Measurements from ENCODE around the gene BBX. TPM values are rescaled to one million over a fixed set of nuclear protein-coding genes. Genes with fewer than 3 reads are reported as not detected.
A peak's percentile ranks its signal among the peaks of the same experiment; 100 is the strongest.

Gene BBX
- total RNA-seq, 4 donors from 2014 or later = 73.0 to 216 (median 106) TPM

- H3K27ac ChIP-seq = no peak overlapping the region
- DNase-seq = no peak
- H3K9me3 ChIP-seq = no peaks in the 10 kb centered on the region
- no peak for TF ChIP-seq POLR2A (IDR thresholded peaks at IDR 0.05)
- TF ChIP-seq CTCF (IDR thresholded peaks at IDR 0.05) = no peak
- H3K36me3 ChIP-seq = peaks cover 0 to 6% of the 10 kb centered on the region in 2 donors
- intact Hi-C loops (cut with DNase I) = no loop called here
- WGBS, 2 donors = 89 to 94% methylated on average over 7 of the region's 7 CpGs
- H3K4me1 ChIP-seq = peaks cover 10 to 13% of the 10 kb centered on the region in 2 donors
- no peak overlapping the region for H3K4me3 ChIP-seq (replicated peaks in 1 of 3)
- no peaks in the 10 kb centered on the region for H3K27me3 ChIP-seq
Measured at GRCh38 chr3:107791450-107791849, 268.7 kb downstream of the BBX start.

GRCh38 chr3:107794664-107795443 lies 272.1 kb downstream of the BBX start:
- H3K4me3 ChIP-seq (replicated peaks in 1 of 3) = no peak overlapping the region
- H3K9me3 ChIP-seq = no peaks in the 10 kb centered on the region
- intact Hi-C loops (cut with DNase I) = no loop called here
- H3K27ac ChIP-seq = no peak overlapping the region
- no peaks in the 10 kb centered on the region for H3K27me3 ChIP-seq
- peaks cover 5 to 13% of the 10 kb centered on the region in 2 donors for H3K36me3 ChIP-seq
- no peak for DNase-seq
- H3K4me1 ChIP-seq = peaks cover 16 to 20% of the 10 kb centered on the region in 2 donors
- TF ChIP-seq POLR2A (IDR thresholded peaks at IDR 0.05) (no peak), CTCF (IDR thresholded peaks at IDR 0.05) (peak in 1 of 6 experiments; percentile 8)
- WGBS, 2 donors = 79 to 90% methylated on average over 8 of the region's 8 CpGs

- H3K36me3 ChIP-seq = peaks cover 5 to 10% of the 10 kb centered on the region in 2 donors
- peaks cover 16 to 20% of the 10 kb centered on the region in 2 donors for H3K4me1 ChIP-seq
- DNase-seq = no peak
- H3K4me3 ChIP-seq (replicated peaks in 1 of 3) = no peak overlapping the region
- WGBS, 2 donors = 91 to 93% methylated on average over 3 of the region's 3 CpGs
- intact Hi-C loops (cut with DNase I) = no loop called here
- H3K9me3 ChIP-seq = no peaks in the 10 kb centered on the region
- no peak overlapping the region for H3K27ac ChIP-seq
- TF ChIP-seq CTCF (IDR thresholded peaks at IDR 0.05) (no peak), POLR2A (IDR thresholded peaks at IDR 0.05) (no peak)
- H3K27me3 ChIP-seq = no peaks in the 10 kb centered on the region
Measured at GRCh38 chr3:107795514-107796094, 272.8 kb downstream of the BBX start.

DNA sequence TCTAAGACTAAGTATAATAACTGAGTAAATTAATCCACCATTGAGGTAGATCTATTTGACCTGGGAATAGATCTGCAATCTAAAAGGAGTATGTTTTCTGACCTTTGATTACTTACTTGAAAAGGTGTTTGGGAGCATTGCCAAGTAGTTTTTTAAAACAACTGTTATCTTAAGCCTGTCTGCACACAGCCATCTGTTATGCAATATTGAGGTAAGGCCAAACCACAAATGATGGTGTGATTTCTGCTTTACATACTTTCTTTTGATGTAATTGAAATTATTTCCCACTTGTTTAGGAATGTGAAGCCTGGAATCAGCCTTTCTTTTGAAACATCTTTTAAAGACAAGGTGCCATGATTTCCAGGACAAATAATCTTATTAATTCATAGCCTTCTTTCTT lies 274.0 kb downstream of the BBX start:
- H3K4me1 ChIP-seq = peaks cover 16 to 20% of the 10 kb centered on the region in 2 donors

More for the DNA sequence above, 274.0 kb downstream of the BBX start:
- TF ChIP-seq CTCF (IDR thresholded peaks at IDR 0.05) = no peak
- TF ChIP-seq POLR2A (IDR thresholded peaks at IDR 0.05) = no peak
- no peaks in the 10 kb centered on the region for H3K27me3 ChIP-seq
- no peak overlapping the region for H3K4me3 ChIP-seq (replicated peaks in 1 of 3)
- no peaks in the 10 kb centered on the region for H3K9me3 ChIP-seq
- H3K27ac ChIP-seq = no peak overlapping the region
- H3K36me3 ChIP-seq = peaks cover 16 to 18% of the 10 kb centered on the region in 2 donors
- no peak for DNase-seq
- intact Hi-C loops (cut with DNase I) = no loop called here

Data from thyroid gland (tissue), 4 donors.